Left forelimb (tissue), 1 donor: Measurements from ENCODE around the gene PPP1R26.

Experiments used
- DNase-seq: peaks from one replicate; pipeline ENCODE4 v3.0.0-alpha.2; 2018; ENCODE audit warnings: low spot score

Gene PPP1R26

DNA sequence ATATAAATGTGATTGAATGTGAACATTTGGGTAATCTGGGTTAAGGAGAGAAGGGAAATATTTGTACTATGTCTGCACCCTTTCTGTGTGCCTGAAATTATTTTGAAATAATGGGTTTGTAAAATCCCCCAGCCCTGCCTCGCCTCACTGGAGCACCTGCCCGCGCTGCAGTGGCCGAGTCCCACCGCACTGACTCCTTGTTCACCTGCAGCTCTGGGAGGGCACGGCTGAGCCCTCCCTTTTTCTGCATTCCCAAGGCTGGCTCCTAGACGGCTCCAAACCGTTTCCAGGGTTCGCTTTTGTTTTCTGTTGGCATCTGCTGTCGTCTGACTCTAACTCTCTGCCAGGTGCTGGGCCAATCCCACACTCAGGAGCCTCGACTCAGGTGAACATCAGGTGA lies 17.6 kb upstream of the PPP1R26 start:
- no peak for DNase-seq

DNA sequence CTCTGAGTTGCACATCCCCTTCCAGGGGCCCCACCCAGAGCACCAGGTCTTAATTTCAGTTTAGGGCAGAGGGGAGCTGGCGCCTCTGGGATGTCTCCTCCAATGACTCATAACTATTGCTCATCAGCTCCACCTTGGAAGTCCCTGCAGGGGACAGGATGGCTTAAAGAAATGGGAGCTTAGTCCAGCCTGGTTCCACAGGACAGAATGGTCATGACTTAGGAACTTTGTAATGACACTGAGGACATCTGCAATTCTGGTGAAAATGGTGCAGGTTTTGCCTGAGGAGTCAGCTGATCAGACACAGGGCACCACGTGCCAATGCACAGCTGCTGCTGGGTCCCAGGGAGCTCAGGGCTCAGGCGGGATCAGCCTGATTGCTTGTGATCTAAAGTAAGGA lies 16.4 kb upstream of the PPP1R26 start:
- DNase-seq = no peak

DNA sequence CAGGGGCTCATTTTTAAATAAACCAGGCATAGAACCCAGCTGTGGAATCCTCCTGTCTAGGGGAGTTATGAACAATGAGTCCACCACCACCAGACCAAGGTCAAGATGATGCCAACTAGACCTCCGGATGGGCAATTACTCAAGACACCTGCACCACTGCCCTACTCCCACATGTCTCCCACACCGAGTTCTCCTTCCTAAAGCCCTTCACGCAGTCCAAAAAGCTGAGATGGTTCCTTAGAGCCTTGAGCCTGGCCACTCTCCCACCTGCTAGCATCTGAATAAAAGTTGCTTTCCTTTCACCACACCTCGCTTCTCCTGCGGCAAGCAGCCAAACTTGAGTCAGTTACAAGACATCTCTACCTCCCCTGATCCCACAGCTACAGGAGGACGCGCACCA lies 15.4 kb upstream of the PPP1R26 start:
- DNase-seq = no peak

DNA sequence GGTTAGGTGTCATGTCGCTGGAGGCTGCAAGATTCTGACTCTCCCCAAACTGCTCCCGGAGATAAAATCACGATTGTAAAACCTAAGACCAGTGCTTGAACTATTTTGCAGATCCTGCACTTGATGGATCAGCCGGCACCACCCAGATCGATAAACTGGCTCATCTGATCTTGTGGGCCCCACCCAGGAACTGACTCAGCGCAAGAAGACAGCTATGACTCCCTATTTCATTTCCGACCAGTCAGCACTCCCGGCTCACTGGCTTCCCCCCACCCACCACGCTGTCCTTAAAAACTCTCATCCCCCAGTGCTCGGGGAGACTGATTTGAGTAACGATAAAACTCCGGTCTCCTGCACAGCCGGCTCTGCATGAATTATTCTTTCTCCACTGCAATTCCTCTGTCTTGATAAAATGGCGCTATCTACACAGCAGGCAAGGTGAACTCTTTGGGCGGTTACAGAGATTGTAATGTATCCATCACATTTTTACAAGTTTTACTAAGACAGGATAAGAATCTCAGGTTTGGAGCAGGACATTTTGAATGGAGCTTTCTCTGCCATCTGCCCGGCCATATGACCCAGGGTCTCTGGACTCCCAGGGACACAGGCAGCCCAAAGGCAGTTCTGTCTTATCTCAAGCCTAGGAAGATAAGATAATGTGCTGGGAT lies 10.6 kb upstream of the PPP1R26 start:
- no peak for DNase-seq

DNA sequence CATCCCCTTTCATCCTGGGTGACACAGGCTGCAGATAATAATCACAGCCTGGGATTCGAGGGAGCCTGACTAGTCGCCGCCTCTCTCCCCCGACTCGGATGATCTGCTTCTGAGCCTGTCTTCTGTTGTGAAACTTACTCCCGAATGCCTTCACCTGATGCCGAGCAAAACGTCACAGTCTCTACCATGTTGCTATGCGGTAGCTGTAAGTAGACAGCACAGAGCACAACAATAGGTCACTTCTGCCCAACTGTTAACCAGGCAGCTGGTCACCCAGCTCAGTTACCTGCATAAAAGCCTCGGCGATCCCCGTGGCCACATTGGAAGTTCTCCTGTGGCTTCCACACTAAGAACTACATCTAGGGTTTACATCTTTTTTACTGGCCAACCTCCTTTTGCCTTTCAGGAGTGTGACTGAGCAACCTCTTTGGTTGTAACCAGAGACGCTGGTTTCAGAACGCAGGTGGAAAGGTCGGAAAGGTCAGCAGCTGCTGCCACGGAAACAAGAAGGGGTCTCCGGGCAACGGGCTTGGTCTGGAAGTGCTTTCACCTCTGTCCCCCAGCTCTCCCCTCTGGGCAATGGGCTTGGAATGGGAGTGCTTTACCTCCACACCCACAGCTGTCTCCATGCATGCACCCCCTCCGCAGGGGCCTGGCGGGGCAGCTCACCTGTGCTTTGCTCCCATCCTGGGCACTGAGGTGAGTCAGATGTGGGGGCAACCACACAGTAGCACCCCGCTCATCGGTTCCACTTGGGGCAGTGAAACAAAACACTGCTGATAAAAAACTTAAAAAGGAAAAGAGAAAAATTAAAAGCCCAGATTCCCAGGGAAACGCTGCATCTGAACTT lies 7.6 kb upstream of the PPP1R26 start:
- DNase-seq = no peak

DNA sequence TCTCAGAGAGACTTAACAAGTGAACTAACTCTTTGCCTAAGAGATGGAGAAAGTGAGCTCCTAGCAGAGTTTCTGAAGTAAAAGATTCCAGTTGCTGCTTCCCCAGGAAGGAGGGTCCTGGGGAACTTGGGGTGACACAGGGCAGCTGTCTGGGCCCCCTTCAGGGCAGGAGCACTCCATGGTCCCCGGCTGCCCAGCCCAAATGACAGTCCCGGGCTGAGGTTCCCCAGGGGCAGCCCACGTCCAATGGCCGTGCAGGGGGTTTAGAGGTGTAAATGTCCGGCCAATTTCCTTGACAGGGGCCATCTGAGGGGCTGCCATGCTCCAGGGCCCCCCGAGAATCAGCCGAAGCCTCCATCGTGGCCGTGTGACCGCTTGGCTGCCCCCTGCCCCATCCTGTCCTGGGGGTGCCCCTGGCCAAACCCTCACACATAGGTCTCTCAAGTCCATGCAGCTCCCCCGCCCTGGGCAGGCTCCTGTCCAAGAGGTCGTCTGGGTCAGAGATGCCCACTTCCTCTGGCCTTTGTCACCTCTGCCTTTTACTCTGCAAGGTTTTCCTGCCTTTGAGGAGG lies 5.5 kb upstream of the PPP1R26 start:
- DNase-seq = no peak

DNA sequence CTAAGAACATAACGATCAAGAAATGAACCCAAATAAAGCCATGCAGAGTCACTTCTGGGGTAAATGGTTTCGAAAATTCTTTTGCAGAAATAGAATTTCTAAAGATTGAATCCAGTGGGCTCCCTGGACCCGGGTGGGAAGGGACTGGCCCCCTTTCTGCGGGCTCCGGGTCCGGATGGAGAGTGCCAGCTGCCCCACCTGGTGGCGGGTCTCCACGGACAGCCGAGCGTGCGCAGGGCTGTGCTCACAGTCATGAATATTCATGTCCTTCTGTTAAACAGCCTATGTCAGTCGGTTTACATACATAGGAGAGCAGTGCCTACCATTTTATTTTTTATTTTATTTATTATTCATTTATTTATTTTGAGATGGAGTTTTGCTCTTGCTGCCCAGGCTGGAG lies 4.7 kb upstream of the PPP1R26 start:
- no peak for DNase-seq

DNA sequence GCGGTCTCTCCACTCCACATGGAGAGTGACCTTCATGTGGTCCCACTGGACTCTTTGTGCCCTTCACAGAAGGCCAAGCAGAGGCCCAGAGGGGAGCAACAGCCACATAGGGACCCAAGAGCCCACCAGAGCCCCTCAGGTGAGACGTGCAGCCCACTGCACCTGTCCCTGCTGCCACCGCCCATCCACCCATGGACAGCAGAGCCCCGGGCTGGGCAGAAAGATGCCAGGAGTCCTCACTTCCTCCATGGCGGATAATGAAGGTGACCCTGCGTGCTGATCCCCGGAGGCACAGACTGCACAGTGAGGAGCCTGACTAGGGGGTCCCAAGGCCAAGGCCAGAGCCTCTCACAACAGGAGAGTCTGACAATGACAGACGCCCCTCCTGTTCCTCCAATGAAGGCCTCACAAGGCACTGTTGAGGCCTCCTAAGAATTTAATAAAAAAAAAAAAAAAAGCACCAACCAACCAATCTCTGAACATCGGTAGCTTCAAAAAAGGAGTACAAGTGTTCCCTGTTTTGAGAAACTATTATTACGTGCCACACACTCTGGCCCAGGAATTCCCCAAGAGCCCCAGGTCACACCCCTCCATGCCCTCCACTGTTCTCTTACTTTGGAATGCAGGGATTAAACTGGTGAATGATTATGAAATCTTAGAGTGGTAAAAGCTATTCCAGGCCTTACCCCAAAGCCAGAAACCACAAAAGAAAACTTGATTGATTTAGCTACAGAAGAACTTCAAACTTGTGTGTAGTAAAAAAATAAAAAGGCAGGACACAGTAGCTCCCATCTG lies 2.8 kb upstream of the PPP1R26 start:
- DNase-seq = no peak

DNA sequence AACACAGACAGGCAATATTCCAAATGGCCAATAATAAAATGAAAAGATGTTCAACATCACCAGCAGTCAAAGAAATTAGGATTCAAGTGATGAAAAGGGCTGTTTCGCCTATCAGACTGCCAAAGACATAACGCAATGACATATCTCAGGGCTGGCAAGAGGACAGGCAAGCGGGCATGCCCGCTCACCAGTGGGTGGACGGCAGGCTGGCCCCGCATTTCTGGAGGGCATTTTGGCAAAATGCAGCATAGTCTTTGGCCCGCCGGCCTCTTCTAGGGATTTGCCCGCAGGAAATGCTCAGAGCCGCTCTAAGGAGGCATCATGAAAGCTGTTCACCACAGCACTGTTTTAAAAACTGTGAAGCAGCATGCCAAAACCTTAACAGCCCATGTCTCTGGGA lies 1.4 kb upstream of the PPP1R26 start:
- no peak for DNase-seq

DNA sequence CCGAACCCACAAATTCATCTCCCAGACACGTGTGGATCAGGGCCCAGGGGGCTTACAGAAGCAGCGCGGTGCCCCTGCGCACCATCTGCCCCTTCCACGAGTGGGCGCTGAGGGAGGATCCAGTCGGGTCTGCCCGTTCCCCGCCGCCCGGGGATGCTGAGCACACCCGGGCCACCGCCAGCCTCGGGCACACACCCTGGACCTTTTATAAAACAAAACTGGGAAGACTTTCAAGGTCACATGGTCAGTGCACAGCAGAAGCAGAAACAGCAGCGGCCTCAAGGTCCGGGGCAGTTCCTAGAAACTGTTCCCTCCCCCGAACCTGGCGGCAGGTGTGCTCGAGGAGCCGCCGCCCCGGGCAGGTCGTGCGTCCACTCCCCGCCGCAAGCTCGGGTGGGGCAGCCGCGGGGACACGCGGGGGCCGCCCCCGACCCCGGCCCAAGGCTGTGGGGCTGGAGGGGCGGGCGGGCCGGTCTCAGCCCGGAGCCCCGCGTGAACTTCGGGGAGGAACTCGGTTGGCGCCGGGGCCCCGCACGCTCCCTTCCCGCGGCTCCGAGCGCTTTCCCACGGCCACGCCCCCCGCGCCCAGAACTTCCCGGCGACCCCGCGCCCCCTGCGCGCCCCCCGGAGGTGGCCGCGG lies 633 bp upstream of the PPP1R26 start:
- no peak for DNase-seq

DNA sequence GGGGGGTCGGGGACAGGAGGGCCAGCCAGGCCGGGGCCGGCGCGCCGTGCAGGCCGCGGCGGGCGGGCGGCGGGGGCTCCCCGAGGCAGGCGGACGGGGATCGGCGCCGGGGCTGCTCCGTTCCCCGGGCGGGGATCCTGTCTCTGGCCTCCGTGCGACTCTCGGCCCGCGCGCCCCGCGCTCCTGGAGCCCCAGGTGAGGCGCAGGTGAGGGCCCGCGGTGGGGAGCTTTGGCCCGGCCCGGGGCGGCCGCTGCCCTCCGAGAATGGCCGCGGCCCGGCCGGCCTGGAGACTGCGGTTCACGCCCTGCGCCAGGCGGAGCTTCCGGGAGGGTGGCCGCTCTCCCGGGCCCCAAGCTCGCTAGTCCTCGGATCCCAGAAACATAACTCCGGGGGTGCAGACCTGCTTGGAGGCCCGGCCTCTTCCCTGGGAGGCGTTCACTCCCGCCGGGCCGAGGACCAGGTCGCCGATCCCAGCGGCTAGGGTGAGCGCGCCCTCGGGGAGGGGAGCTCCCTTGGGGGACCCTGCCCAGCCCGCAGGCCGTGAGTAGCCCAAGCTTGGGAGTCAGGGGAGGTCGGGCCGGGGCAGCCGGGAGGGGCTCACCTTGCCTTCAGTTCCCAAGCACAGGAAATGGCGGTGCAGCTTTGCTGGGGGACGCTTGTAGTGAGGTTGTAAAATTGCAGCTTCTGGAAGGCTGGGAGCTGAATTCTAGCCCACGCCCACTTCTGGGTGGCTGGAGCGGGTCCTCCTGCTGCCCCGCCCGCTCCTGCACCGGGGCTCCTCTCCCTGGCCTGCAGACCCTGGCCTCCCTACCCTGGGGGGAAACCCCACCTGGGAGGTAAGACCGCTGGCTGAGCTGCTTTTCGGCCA lies 723 bp downstream of the PPP1R26 start:
- no peak for DNase-seq

DNA sequence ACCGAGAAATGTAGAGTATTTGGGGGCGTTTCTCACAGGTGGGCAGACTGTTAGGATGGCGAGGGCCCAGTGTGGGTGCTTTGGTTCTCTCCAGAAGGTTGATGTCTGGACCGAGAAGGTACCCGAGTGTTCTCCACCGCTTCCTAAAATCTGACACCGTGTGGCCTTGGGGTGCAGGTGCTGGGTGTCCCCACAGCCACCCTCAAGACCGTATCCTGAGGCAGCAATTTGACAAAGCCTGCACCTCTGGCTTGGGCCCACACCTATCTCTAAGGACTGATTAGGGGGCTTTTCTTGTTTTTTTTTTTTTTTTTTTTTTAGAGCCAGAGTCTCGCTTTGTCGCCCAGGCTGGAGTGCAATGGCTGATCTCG lies 1.3 kb downstream of the PPP1R26 start:
- no peak for DNase-seq

DNA sequence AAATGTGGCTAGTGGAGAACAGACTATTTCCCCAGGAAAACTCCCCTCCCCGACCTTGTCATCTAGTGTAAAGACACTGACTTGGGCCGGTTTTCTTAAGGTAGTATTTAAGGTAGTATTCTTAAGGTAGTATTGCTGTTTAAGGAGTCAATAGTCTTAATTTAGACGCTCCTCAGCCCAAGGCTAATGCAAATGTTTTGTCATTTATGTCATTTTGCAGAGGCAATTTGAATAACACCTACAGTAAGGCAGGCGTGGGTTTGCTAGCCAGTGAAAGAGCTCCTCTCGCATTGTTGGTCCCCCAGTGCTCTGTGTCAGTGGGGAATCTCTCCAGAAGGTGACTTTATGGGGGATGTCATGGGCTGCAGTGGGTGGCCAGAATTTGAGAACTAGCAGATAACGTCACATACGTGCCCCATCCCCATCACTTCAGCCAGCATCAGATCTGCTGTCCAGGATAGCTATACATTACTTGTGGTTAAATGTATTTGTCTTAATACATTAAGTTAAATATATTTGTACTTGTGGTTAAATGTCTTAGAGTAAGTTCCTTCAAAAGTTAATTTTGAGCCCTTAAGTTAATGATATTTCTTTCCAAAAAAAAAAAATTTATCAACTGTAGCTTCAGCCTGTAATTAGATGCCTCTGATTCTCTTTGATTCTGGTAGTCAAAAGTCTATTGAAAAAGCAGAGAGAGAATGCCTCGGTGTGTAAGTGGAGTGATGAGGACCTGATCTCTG lies 2.6 kb downstream of the PPP1R26 start:
- DNase-seq = no peak

DNA sequence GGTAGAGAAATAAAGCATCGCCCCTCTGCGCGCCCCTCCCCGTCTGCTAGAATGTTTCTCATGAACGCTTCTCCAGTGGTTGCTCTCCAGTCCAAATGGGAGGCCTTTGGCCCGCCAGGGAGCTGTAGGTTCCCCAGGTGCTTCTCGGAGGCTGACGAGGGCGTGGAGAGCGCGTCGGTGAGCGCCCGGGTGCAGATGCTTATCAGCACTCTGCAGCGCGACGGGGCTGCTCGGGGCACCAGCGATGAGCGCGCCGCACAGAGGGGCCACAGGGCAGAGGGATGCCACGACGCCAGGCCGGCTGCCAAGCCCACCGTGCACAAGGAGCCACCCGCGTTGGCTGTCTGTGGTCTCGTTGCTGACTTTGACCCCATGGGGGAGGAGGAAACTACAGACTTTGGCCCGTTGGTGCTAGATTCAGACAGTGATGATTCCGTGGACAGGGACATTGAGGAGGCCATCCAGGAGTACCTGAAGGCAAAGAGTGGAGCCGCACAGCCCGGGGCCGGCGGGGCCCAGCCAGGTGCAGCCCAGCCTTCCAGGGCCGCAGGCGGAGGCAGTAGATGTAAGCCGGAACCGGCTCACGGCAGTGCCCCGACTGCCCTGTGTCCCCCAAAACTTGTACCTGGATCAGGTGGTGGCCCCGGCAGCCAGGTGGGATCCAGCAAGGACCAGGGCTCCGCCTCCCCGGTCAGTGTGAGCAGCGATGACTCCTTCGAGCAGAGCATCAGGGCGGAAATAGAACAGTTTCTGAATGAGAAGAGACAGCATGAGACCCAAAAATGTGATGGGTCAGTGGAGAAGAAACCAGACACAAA lies 5.1 kb downstream of the PPP1R26 start:
- no peak for DNase-seq

DNA sequence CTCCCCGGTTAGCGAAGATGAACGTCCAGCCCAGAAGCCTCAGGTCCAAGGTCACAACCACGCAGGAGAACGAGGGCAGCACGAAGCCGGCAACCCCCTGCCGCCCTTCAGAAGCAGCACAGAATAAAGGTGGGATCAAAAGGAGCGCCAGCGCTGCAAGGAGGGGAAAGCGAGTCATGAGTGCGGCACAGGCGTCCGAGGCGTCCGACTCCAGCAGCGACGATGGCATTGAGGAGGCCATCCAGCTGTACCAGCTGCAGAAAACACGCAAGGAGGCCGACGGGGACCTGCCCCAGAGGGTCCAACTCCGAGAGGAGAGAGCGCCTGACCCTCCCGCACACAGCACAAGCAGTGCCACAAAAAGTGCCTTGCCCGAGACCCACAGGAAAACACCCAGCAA lies 5.8 kb downstream of the PPP1R26 start:
- DNase-seq = no peak

DNA sequence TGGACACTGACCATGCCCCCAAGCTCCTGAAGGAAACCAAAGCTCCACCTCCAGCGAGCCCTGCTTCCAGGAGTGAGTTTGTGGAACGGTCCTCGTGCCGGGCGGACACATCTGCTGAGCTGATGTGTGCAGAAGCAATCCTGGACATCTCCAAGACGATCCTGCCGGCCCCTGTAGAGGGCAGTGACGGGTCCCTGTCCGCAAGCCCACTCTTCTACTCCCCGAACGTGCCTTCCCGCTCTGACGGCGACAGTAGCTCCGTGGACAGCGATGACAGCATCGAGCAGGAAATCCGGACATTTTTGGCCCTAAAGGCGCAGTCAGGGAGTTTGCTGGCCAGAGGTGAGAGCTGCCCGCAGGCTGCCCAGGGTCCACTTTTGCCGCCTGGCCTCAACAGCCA lies 6.2 kb downstream of the PPP1R26 start:
- DNase-seq = no peak

DNA sequence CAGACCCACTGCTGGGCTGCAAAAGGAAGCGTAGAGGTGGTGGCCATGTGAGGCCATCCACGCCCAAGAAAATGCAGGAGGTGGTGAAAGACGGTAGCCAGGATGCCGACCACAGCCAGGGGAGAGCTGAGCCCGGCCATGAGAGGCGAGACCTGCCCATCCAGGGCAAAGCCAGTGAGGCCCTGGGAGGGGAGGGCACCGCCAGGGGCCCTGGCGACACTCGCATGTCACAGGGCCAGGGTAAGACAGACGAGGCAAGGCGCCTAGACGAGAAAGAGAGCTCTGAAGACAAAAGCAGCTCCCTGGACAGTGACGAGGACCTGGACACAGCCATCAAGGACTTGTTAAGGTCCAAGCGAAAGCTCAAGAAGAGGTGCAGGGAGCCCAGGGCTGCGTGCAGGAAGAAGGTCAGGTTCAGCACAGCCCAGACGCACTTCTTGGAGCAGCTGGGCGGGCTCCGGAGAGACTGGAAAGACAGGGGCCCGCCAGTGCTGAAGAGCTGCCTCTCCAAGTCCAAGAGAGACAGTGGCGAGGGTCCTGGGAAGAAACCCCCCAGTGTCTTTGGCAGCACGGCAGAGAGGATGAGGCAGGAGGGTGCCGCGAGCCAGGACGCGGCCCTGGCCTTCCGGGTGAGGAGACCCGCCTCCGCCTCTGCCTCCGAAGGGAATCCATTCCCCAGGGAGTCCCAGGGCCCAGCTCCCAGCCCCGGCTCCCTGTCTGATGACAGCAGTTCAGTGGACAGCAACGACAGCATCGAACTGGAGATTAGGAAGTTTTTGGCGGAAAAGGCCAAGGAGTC lies 6.9 kb downstream of the PPP1R26 start:
- DNase-seq = no peak

DNA sequence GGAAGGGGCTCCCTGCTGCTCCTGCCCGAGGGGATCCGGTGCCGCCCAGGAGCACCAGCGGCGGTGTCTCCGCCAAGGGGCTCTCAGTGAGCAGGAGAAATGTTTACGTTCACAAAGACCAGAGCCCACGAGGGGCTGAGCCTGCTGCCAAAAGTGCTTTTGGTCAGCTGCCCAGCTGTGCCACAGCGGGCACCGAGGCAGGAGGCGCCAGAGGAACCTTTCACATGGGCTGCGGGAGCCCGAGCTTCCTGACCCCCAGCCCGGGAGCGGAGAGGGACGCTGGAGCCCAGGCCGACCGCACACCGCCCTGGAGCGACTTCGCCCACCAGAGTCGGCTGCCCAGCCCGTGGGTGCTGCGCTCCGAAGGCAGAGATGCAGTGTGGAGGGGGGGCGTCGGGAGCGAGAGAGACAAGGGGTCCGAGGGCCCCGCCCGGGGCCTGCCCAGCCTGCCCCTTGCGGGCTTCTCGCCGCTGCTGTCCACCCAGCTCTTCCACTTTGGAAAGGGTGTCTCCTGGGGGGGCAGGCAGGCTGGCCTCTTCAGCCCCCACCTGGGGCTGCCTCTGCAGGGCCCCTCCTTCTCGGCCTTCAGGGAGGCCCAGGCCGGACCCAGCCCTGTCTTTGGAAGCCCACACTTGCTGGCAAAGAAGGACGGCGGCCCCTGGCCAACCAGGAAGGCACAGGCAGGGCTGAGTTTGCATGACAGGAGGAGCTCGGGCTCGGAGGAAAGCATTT lies 7.9 kb downstream of the PPP1R26 start:
- DNase-seq = no peak
